ENCODE data around the gene RABAC1. TPM values are rescaled to one million over a fixed set of nuclear protein-coding genes. Genes with fewer than 3 reads are reported as not detected.

The RABAC1 gene
- total RNA-seq, 1 experiment from 2014 or later, result 69.1 TPM

- ATAC-seq (no peak), DNase-seq (ENCODE audit: low read depth, low spot score) (no peak)
- Histone ChIP-seq H3K4me3 (ENCODE audit: low read depth in 2 of 2, low read length in 2 of 2) (no peak overlapping the region), H3K27ac (ENCODE audit: low read length) (no peak overlapping the region), H3K4me1 (ENCODE audit: control insufficient read depth, insufficient read depth, low read length) (no peaks in the 10 kb centered on the region), H3K27me3 (ENCODE audit: control insufficient read depth, insufficient read depth, low read length) (no peaks in the 10 kb centered on the region), H3K36me3 (ENCODE audit: control insufficient read depth, insufficient read depth, low read length) (no peaks in the 10 kb centered on the region), H3K9me3 (ENCODE audit: control insufficient read depth, insufficient read depth, low read depth, low read length) (no peaks in the 10 kb centered on the region)
- intact Hi-C loops (cut with micrococcal nuclease; ENCODE audit: unreplicated experiment) (loop anchor here (10.0 kb wide), 1 partner anchor 52 kb away; the partner anchor contains the start of gene ARHGEF1), in situ Hi-C loops (cut with HindIII; ENCODE audit: low pct_unique_long_range_greater_than_20kb, low sequenced_read_pairs) (no loop called here)
- no TSS peak for BruUV-seq (replicated peaks)
- ChIA-PET POLR2A (no interaction called here), CTCF (no interaction called here)
- TF ChIP-seq SIN3A (IDR thresholded peaks at IDR 0.05; ENCODE audit: borderline replicate concordance, insufficient read depth, low read depth, low read length), result no peak
- TF ChIP-seq CTCF (IDR thresholded peaks at IDR 0.05), result no peak
- no peak for TF ChIP-seq POLR2AphosphoS5 (IDR thresholded peaks at IDR 0.05; ENCODE audit: low read depth, low read length)
- TF ChIP-seq, protein P1, sequence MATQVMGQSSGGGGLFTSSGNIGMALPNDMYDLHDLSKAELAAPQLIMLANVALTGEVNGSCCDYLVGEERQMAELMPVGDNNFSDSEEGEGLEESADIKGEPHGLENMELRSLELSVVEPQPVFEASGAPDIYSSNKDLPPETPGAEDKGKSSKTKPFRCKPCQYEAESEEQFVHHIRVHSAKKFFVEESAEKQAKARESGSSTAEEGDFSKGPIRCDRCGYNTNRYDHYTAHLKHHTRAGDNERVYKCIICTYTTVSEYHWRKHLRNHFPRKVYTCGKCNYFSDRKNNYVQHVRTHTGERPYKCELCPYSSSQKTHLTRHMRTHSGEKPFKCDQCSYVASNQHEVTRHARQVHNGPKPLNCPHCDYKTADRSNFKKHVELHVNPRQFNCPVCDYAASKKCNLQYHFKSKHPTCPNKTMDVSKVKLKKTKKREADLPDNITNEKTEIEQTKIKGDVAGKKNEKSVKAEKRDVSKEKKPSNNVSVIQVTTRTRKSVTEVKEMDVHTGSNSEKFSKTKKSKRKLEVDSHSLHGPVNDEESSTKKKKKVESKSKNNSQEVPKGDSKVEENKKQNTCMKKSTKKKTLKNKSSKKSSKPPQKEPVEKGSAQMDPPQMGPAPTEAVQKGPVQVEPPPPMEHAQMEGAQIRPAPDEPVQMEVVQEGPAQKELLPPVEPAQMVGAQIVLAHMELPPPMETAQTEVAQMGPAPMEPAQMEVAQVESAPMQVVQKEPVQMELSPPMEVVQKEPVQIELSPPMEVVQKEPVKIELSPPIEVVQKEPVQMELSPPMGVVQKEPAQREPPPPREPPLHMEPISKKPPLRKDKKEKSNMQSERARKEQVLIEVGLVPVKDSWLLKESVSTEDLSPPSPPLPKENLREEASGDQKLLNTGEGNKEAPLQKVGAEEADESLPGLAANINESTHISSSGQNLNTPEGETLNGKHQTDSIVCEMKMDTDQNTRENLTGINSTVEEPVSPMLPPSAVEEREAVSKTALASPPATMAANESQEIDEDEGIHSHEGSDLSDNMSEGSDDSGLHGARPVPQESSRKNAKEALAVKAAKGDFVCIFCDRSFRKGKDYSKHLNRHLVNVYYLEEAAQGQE (IDR thresholded peaks at IDR 0.05; ENCODE audit: insufficient read depth in 1 of 2, low read depth in 2 of 2, low read length in 1 of 2), result no peak
- TF ChIP-seq TCF7L2 (IDR thresholded peaks at IDR 0.05; ENCODE audit: low read depth, low read length), result no peak
Observed at GRCh38 chr19:41936961-41937360, 22.2 kb downstream of the RABAC1 start.

- in situ Hi-C loops (cut with HindIII; ENCODE audit: low pct_unique_long_range_greater_than_20kb, low sequenced_read_pairs) (no loop called here), intact Hi-C loops (cut with micrococcal nuclease; ENCODE audit: unreplicated experiment) (loop anchor here (10.0 kb wide), 1 partner anchor 52 kb away; the partner anchor contains the start of gene ARHGEF1)
- ChIA-PET POLR2A (no interaction called here), CTCF (no interaction called here)
- H3K4me1 ChIP-seq (ENCODE audit: control insufficient read depth, insufficient read depth, low read length), result no peaks in the 10 kb centered on the region
- H3K9me3 ChIP-seq (ENCODE audit: control insufficient read depth, insufficient read depth, low read depth, low read length), result no peaks in the 10 kb centered on the region
- H3K27me3 ChIP-seq (ENCODE audit: control insufficient read depth, insufficient read depth, low read length), result no peaks in the 10 kb centered on the region
- DNase-seq (ENCODE audit: low read depth, low spot score), result no peak
- TF ChIP-seq SIN3A (IDR thresholded peaks at IDR 0.05; ENCODE audit: borderline replicate concordance, insufficient read depth, low read depth, low read length), result no peak
- ATAC-seq, result no peak
- H3K27ac ChIP-seq (ENCODE audit: low read length), result no peak overlapping the region
- no peak overlapping the region for H3K4me3 ChIP-seq (ENCODE audit: low read depth in 2 of 2, low read length in 2 of 2)
- no peaks in the 10 kb centered on the region for H3K36me3 ChIP-seq (ENCODE audit: control insufficient read depth, insufficient read depth, low read length)
- no TSS peak for BruUV-seq (replicated peaks)
Observed at GRCh38 chr19:41936416-41936850, 22.7 kb downstream of the RABAC1 start.

DNA sequence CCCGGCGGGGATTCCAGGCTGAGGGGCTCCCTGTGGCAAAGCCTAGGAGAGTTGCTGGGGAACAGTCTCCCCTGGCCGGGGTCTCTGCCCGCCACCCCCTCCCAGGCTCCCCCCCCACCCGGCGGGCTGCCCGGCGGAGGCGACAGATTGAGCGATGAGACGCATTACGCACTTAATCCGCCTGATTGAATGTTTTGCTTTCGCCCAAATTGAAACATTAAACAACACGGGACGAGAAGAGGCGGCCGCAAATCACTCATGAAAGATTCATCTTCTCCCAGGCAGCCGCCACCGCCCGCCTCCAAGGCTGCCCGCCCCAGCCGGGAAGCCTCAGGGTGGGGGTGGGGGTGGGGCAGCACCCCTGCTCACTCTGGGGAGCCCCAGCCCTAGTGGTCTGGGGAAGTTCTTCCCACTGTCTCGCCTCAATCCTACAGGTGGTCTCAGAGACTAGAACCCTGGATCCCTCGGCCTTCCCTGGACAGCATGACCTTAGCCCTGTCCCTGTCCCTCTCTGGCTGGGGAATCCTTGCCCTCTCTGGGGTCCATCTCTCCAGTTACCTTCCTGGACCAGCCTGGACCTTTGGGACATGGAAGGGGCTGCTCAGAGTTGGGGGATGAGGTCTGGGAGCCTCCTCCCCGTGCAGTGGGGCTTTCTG, 23.2 kb downstream of the RABAC1 start:
- TF ChIP-seq TCF7L2 (IDR thresholded peaks at IDR 0.05; ENCODE audit: low read depth, low read length) (no peak), POLR2AphosphoS5 (IDR thresholded peaks at IDR 0.05; ENCODE audit: low read depth, low read length) (no peak), SIN3A (IDR thresholded peaks at IDR 0.05; ENCODE audit: borderline replicate concordance, insufficient read depth, low read depth, low read length) (no peak), CTCF (IDR thresholded peaks at IDR 0.05) (no peak)
- TF ChIP-seq, protein P1 (IDR thresholded peaks at IDR 0.05; ENCODE audit: insufficient read depth in 1 of 2, low read depth in 2 of 2, low read length in 1 of 2), result no peak
- intact Hi-C loops (cut with micrococcal nuclease; ENCODE audit: unreplicated experiment) (loop anchor here (10.0 kb wide), 1 partner anchor 51 kb away; the partner anchor contains the start of gene ARHGEF1), in situ Hi-C loops (cut with HindIII; ENCODE audit: low pct_unique_long_range_greater_than_20kb, low sequenced_read_pairs) (no loop called here)
- Histone ChIP-seq H3K36me3 (ENCODE audit: control insufficient read depth, insufficient read depth, low read length) (no peaks in the 10 kb centered on the region), H3K4me1 (ENCODE audit: control insufficient read depth, insufficient read depth, low read length) (no peaks in the 10 kb centered on the region), H3K4me3 (ENCODE audit: low read depth in 2 of 2, low read length in 2 of 2) (no peak overlapping the region), H3K27ac (ENCODE audit: low read length) (no peak overlapping the region), H3K27me3 (ENCODE audit: control insufficient read depth, insufficient read depth, low read length) (no peaks in the 10 kb centered on the region), H3K9me3 (ENCODE audit: control insufficient read depth, insufficient read depth, low read depth, low read length) (no peaks in the 10 kb centered on the region)
- no TSS peak for BruUV-seq (replicated peaks)
- DNase-seq (ENCODE audit: low read depth, low spot score) (no peak), ATAC-seq (no peak)
- POLR2A ChIA-PET, result no interaction called here
- CTCF ChIA-PET, result no interaction called here
